GM19324 (cell line): ENCODE measurements around the gene CTNNA1.
A peak's percentile ranks its signal among the peaks of the same experiment; 100 is the strongest.
"Not testable (repeated sequence)": the region's sequence is repeated elsewhere in the genome, so short reads cannot be mapped to it uniquely, and the experiment has no call there.

Source experiments
- ATAC-seq: cut with Tn5 transposase; IDR thresholded peaks from one replicate; pipeline ENCODE4 v1.9.1; 2021; ENCODE audit warnings: mild to moderate bottlenecking, moderate library complexity; ENCODE audit not compliant: unreplicated experiment, low FRiP score

The CTNNA1 gene

DNA sequence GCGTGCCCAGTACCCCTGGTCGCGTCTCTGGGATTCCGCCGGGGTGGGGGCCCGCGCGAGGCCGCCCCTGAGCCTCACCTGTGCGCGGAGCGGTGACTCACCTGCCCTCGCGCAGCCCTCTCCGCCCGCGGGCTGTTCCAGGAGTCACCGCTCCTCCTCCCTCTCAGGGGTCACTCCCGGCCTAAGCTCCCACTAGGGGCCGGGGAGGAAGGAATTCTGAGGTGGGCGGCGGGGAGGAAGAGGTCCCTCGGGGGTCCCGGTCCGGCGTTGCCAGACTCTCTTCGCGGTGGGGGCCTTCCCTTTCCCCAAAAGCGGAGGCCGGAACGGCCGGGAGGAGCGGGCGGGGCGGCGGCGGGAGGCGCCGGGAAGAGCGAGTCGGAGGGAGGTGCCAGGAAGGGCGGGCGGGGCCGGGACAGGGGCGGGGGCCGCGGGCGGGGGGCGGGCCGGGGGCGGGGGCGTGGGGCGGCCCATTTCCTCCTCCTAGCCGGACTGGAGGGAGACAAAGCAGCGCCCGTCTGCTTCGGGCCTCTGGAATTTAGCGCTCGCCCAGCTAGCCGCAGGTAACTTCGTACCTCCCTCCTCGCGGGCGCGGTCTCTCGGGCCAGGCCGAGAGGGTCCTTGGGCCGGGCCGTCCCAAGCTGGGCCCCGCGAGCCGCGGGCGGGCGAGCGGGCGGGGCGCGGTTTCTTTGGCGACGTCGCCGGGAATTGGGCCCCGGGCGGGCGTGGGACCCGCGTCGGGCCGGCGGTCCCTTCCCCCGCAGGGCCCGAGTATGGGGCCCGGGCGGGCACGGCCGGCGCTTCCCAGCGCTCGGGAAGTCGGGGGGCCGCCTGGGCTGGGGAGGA is at the start of gene CTNNA1:
Gene CTNNA1 (plus strand): TSS at position 475 of the 843 bp plus-strand sequence. CDS start 28,500 bp downstream, outside the sequence.
- ATAC-seq, result peak; percentile 69

- not testable (repeated sequence) for ATAC-seq
These were observed 49.4 kb upstream of the CTNNA1 start for GRCh38 chr5:138703777-138704176.

DNA sequence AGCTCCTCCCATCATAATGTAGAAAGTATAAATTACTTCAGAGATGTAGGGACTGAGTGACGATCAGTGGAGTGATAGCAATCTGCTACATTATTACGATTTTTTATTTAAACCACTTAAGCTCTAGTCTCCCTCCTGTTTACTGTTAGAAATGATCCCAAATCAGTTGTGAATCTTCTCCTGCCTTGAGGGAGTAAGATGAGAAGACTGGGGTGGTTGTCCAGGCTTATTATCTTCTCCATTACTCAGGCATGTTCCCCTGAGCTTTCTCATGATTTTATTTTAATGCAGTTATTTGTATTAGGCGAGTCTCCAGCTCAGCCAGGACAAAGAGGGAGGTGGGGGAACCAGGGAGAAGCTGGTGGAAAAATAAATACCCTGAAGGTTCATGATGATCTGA is 48.2 kb upstream of the CTNNA1 start:
- no peak for ATAC-seq

GRCh38 chr5:138705567-138705966 is 47.7 kb upstream of the CTNNA1 start:
- no peak for ATAC-seq

DNA sequence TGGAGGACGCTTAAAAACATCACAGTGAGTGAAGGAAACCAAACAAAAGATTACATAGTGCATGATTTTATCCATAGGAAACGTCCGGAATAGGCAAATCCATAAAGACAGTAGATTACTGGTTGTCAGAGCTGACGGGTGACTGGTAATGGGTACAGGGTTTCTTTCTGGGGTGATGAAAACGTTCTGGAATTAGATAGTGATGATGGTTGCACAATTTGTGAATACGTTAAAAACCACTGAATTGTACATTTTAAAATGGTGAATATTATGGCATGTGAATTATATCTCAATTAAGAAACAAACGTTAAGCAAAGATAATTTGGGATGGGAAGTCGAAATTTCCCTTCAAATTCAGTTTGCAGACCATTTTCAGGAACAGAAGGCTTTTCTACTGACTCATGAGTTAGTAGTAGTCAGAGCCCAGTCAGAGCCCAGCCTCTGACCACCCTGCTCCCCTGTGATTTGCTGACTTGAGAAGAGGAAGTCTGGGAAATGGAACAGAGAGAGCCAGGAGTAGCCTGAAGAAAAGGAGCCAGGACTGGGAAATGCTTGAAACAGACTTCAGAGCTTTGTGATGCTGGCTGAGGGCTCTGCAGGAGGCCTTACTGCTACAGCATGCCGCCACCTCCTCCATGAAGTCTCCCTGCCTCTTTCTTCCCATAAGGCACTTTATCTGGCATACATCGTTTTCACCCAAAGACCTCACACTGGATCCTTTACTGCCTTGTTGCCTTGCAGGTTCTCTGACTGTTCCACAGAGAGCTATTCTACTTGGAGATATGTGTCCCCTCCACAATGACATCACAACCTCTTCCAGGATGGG is 46.4 kb upstream of the CTNNA1 start:
- no peak for ATAC-seq

DNA sequence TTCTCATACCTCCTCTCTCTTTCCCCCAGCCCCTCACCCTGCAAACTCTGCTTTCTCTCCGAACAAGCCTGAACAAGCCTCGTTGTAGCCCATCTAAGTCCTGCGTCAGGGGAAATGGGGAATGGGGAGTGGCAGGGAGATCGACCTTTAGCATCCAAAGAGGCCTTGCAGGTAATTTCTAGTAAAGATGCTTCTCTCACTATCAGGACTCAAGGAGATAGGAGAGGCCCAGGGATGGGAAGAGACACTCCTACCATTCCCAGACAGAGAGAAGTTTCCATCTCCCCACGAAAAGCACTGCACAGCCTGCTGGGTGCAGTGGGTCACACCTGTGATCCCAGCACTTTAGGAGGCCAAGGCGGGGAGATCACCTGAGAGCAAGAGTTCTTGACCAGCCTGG is 44.4 kb upstream of the CTNNA1 start:
- ATAC-seq, result no peak

DNA sequence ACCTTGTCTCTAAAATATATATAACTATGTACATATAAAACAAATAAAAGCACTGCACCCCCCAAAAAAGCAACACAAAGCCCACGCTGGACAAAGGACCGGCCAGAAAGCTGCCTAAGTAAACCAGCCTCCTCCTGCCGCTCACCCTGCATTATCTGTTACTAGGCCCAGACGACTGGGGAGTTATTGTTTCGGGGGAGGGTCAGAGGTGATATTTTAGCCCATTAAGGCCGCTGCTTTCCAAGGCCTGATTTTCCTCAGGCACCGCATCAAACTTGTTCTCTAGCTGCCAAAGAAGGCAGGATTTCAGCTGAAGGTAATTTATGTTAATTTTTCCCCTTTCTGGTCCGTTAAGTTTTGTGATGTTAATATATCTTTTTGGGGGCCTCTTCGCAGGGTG is 44.0 kb upstream of the CTNNA1 start:
- ATAC-seq, result no peak

GRCh38 chr5:138711087-138711486 is 42.1 kb upstream of the CTNNA1 start:
- ATAC-seq, result no peak

DNA sequence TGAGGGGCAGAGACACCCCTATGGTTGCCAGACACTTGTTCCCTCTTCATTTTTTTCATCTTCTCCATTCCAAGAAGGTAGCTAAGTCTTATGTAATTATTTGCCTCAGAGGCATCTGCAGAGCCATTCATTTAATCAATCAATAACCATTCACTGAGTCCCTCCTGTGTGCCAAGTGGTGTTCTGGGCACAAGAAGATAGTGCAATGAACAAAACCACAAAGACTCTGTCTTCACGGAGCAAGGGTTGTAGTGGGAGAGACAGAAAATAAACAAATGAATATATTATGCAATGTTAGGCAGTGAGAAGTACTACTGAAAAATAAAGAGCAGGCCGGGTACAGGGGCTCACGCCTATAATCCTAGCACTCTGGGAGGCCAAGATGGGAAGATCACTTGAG is 41.4 kb upstream of the CTNNA1 start:
- ATAC-seq, result no peak

DNA sequence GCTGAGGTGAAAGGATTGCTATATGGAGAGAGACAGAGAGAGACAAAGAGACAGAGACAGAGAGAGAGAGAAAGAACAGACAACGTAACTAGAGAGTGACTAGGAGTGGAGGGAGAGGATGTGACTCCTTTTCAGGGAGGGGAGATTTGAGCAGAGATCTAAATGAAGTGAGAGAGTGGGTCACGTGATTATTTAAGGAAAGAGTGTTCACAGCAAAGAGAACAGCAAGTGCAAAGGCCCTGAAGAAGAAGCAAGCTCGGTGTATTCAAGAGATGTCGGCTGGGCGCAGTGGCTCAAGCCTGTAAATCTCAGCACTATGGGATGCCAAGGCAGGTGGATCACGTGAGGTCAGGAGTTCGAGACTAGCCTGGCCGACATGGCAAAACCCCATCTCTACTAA is 40.9 kb upstream of the CTNNA1 start:
- no peak for ATAC-seq

- ATAC-seq, result no peak
These were observed 40.4 kb upstream of the CTNNA1 start for GRCh38 chr5:138712791-138713190.

DNA sequence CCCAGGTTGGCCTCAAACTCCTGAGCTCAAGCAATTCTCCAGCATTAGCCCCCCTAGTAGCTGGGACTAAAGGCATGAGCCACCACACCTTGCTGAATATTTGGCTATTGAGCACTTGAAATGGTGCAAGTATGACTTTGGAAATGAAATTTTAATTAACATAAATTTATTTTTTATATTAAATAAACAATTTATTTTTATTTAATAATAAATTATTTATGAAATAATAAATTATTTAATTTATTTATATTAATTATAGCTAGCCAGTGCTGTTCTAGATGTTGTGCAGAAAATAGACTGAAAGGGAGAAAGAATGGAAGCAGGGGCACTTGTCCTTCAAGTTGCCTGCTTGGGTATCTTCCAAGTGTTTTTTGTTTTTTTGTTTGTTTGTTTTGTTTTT is 40.0 kb upstream of the CTNNA1 start:
- no peak for ATAC-seq

GRCh38 chr5:138714694-138715093 is 38.5 kb upstream of the CTNNA1 start:
- ATAC-seq, result no peak

GRCh38 chr5:138715931-138716432 is 37.2 kb upstream of the CTNNA1 start:
- ATAC-seq, result not testable (repeated sequence)

DNA sequence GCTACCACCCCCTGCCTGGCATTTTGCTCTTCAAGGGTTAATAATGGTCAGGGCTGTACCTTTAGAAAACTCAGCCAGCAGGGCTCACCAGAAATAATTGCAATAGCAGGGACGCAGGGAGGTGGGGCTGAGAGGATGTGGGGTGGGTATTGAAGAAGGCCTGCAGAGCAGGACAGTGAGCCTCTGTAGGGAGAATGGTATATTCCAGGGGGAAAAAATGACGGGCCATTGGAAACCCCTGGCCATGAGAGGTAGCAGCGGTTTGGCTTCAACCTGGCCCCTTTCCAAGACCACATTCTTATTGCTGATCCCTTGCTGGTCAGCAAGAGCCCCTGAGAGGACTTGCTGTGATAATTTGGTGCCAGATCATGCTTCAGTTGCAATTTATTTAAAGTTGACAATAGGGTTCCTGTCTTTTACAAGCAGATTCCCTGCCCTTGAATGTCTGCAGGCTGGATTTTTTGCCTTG is 36.7 kb upstream of the CTNNA1 start:
- ATAC-seq, result no peak

DNA sequence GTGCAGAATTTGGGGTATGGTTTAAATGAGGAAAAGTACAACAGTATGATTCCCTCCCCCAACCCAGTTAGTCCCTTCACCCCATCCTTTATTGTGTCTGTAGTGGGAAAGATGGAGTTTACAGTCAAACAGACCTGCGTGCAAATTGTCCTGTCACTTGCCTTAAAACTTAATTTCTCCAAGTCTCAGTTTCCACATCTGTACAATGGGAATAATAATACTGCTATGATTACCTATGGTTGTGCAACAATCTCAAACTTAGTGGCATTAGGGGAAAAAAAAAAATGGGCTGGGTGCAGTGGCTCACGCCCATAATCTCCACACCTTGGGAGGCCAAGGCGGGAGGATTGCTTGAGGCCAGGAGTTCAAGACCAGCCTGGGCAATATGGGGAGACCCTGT is 35.8 kb upstream of the CTNNA1 start:
- ATAC-seq, result no peak

- ATAC-seq, result no peak
These were observed 33.4 kb upstream of the CTNNA1 start for GRCh38 chr5:138719811-138720210.

DNA sequence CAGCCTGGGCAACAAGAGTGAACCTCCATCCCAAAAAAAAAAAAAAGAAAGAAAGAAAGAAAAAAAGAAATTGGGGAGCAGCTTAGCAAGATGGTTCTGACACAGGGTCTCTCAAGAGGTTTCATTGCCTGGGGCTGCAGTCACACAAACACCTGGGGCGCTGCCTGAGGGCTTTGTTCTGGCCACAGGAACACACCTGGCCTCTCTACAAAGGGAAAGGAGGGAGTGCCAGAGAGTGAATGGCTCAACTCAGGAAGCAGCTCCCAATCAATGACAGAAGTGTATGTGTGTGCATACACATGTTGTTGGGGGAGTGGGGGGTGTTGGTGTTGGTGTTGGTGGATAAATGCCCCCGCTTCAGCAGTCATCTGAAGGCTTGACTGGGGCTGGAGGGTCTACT is 32.4 kb upstream of the CTNNA1 start:
- no peak for ATAC-seq

- ATAC-seq, result no peak
These were observed 31.2 kb upstream of the CTNNA1 start for GRCh38 chr5:138721979-138722378.

DNA sequence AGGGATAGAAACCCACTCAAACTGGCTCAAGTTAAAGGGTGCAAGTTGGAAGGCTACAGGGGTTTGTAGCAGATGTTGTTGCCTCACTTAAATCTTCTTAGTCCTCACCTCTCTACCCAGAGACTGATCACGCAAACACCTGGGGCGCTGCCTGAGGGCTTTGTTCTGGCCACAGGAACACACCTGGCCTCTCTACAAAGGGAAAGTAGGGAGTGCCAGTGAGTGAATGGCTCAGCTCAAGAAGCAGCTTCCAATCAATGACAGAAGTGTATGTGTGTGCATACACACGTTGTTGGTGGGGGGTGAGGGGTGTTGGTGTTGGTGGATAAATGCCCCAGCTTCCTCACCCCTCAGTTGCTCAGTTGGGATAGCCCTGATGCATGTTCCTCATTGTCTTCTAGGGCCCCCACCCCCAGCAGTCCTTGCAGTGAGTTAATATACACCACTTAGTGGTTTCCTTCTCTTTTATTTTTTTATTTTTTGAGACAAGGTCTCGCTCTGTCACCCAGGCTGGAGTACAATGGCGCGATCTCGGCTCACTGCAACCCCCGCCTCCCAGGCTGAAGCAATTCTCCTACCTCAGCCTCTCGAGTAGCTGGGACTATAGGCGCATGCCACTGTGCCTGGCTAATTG is 30.6 kb upstream of the CTNNA1 start:
- ATAC-seq, result no peak
